ENCODE measurements around the gene AMOTL2.

GRCh38 chr3:134344560-134344959, 29.7 kb downstream of the AMOTL2 start:
- TF ChIP-seq EZH2 (IDR thresholded peaks at IDR 0.05; ENCODE audit: borderline replicate concordance, low read length) (no peak), CTCF (IDR thresholded peaks at IDR 0.05; ENCODE audit: low read length) (no peak)
